Gastroesophageal sphincter (tissue), 4 donors: ENCODE data around the gene CROCC2. TPM values are rescaled to one million over a fixed set of nuclear protein-coding genes. Genes with fewer than 3 reads are reported as not detected.

ENCODE experiments used
- ATAC-seq: fragments of 150-250 bp; one replicate; pipeline ENCODE4 v1.9.1; 2016; ENCODE audit warnings: mild to moderate bottlenecking, moderate library complexity
- H3K27ac ChIP-seq, 4 donors: fragments of 200-600 bp; sonication (generic) in 3 of 4; 1 replicate in 3 of 4; 2 replicates in 1 of 4; pipeline ENCODE4 v1.5.1; 2016 to 2019
- H3K27me3 ChIP-seq: fragments of 200-600 bp; sonication (generic); one replicate; pipeline ENCODE4 v1.5.1; 2019
- H3K36me3 ChIP-seq, 2 donors: fragments of 200-600 bp; sonication (generic); one replicate each; pipeline ENCODE4 v1.5.1; 2019; ENCODE audit warnings: control low read depth in 1 of 2
- H3K4me1 ChIP-seq, 3 donors: fragments of 200-600 bp; sonication (generic); 1 replicate in 2 of 3; 2 replicates in 1 of 3; pipeline ENCODE4 v1.5.1; 2016 to 2019; ENCODE audit warnings: control low read depth in 2 of 3
- H3K4me3 ChIP-seq, 2 donors: fragments of 200-600 bp; sonication (generic); one replicate each; pipeline ENCODE4 v1.5.1; 2019; ENCODE audit warnings: mild to moderate bottlenecking in 1 of 2, moderate library complexity in 1 of 2
- H3K9me3 ChIP-seq, 3 donors: fragments of 200-600 bp; sonication (generic); one replicate each; pipeline ENCODE4 v1.5.1; 2017 to 2019; ENCODE audit warnings: control low read depth in 2 of 3
- CTCF ChIP-seq, 4 experiments: fragments of 200-600 bp in 2 of 4; fragments of 450-650 bp in 2 of 4; sonication (generic) in 1 of 4; IDR thresholded peaks; one replicate each; pipeline ENCODE4 v1.5.1; 2017 to 2019; ENCODE audit warnings: antibody characterized with exemption in 4 of 4, mild to moderate bottlenecking in 2 of 4, moderate library complexity in 2 of 4
- EP300 ChIP-seq: sonication (generic); formaldehyde crosslinking; IDR thresholded peaks from one replicate; pipeline ENCODE4 v1.6.1; 2017; ENCODE audit warnings: antibody characterized with exemption, mild to moderate bottlenecking
- POLR2A ChIP-seq, 2 donors: fragments of 450-650 bp; IDR thresholded peaks; one replicate each; pipeline ENCODE4 v1.6.1; 2017; ENCODE audit warnings: antibody characterized with exemption in 2 of 2, mild to moderate bottlenecking in 2 of 2, moderate library complexity in 1 of 2
- POLR2AphosphoS5 ChIP-seq: sonication (generic); formaldehyde crosslinking; IDR thresholded peaks from one replicate; pipeline ENCODE4 v1.6.1; 2017; ENCODE audit warnings: antibody characterized with exemption
- WGBS, 2 donors: methylation state at CpG; one replicate each; pipeline ENCODE4 v1.1.5; 2018; ENCODE audit warnings: low coverage in 1 of 2; 5-methylcytosine and 5-hydroxymethylcytosine counted together
- total RNA-seq, 4 donors: library from RNA; depleted of rRNA; stranded (reverse); fragments of >200 nt; gene quantifications; one replicate each; pipeline ENCODE4 v1.1.0, GENCODE V29; 2016

CROCC2 gene
- total RNA-seq, 4 donors from 2014 or later = not detected

GRCh38 chr2:240876475-240877251 lies 29.5 kb upstream of the CROCC2 start:
- no peaks in the 10 kb centered on the region for H3K36me3 ChIP-seq
- WGBS, 2 donors = 85 to 100% methylated on average over 3 to 5 of the region's 18 CpGs
- no peak overlapping the region for H3K27ac ChIP-seq
- ATAC-seq = no peak
- no peaks in the 10 kb centered on the region for H3K9me3 ChIP-seq
- TF ChIP-seq POLR2AphosphoS5 = no peak
- TF ChIP-seq CTCF (IDR thresholded peaks at IDR 0.05) = no peak
- no peak for TF ChIP-seq POLR2A (IDR thresholded peaks at IDR 0.05)
- TF ChIP-seq EP300 = no peak
- H3K4me3 ChIP-seq = no peak overlapping the region
- no peaks in the 10 kb centered on the region for H3K4me1 ChIP-seq
- peaks cover 1% of the 10 kb centered on the region for H3K27me3 ChIP-seq

GRCh38 chr2:240877460-240878340 lies 28.4 kb upstream of the CROCC2 start:
- no peaks in the 10 kb centered on the region for H3K9me3 ChIP-seq
- H3K4me3 ChIP-seq = no peak overlapping the region
- ATAC-seq = no peak
- H3K27ac ChIP-seq = no peak overlapping the region
- no peak for TF ChIP-seq POLR2AphosphoS5
- TF ChIP-seq EP300 = no peak
- no peak for TF ChIP-seq POLR2A (IDR thresholded peaks at IDR 0.05)
- TF ChIP-seq CTCF (IDR thresholded peaks at IDR 0.05) = no peak
- no peaks in the 10 kb centered on the region for H3K4me1 ChIP-seq
- WGBS, 2 donors = no CpG with 5 or more reads among the region's 40 CpGs
- no peaks in the 10 kb centered on the region for H3K27me3 ChIP-seq
- H3K36me3 ChIP-seq = no peaks in the 10 kb centered on the region

- Histone ChIP-seq H3K27ac (no peak overlapping the region), H3K36me3 (no peaks in the 10 kb centered on the region), H3K9me3 (no peaks in the 10 kb centered on the region), H3K4me1 (no peaks in the 10 kb centered on the region), H3K4me3 (no peak overlapping the region), H3K27me3 (no peaks in the 10 kb centered on the region)
- no peak for TF ChIP-seq CTCF (IDR thresholded peaks at IDR 0.05)
- no peak for TF ChIP-seq EP300
- no peak for TF ChIP-seq POLR2AphosphoS5
- TF ChIP-seq POLR2A (IDR thresholded peaks at IDR 0.05) = no peak
- peak; percentile 35 for ATAC-seq
- WGBS, 2 donors = no CpG with 5 or more reads among the region's 18 CpGs
Observed at GRCh38 chr2:240878341-240878936, 27.7 kb upstream of the CROCC2 start.

- 93% methylated on average over 4 of the region's 7 CpGs; no CpG with 5 or more reads in 1 of the 2 donors for whole genome bisulfite sequencing, 2 donors
- no peak for ATAC-seq
Observed at GRCh38 chr2:240879105-240879504, 27.0 kb upstream of the CROCC2 start.

More at GRCh38 chr2:240879105-240879504, 27.0 kb upstream of the CROCC2 start:
- TF ChIP-seq POLR2AphosphoS5 (no peak), POLR2A (IDR thresholded peaks at IDR 0.05) (no peak), CTCF (IDR thresholded peaks at IDR 0.05) (no peak), EP300 (no peak)
- H3K9me3 ChIP-seq = no peaks in the 10 kb centered on the region
- no peaks in the 10 kb centered on the region for H3K27me3 ChIP-seq
- H3K4me3 ChIP-seq = no peak overlapping the region
- H3K4me1 ChIP-seq = no peaks in the 10 kb centered on the region
- no peaks in the 10 kb centered on the region for H3K36me3 ChIP-seq
- H3K27ac ChIP-seq = no peak overlapping the region
